Hepatocyte (in vitro differentiated cells): ENCODE results near the gene PPM1H.
"Not testable (repeated sequence)": the region's sequence is repeated elsewhere in the genome, so short reads cannot be mapped to it uniquely, and the experiment has no call there.

Source experiments
- CTCF ChIP-seq: fragments of 200-600 bp; sonication (generic); IDR thresholded peaks from 2 replicates; pipeline ENCODE4 v1.5.1; 2016; ENCODE audit warnings: antibody characterized with exemption, mild to moderate bottlenecking; ENCODE audit not compliant: poor library complexity
- EZH2 ChIP-seq: fragments of 200-600 bp; sonication (generic); IDR thresholded peaks from 2 replicates; pipeline ENCODE4 v1.6.1; 2016; ENCODE audit warnings: antibody characterized with exemption, mild to moderate bottlenecking, borderline replicate concordance
- EZH2phosphoT487 ChIP-seq: fragments of 200-600 bp; sonication (generic); IDR thresholded peaks from one replicate; pipeline ENCODE4 v1.6.1; 2018; ENCODE audit warnings: antibody characterized with exemption, mild to moderate bottlenecking, low read depth, moderate library complexity; ENCODE audit not compliant: unreplicated experiment, severe bottlenecking

DNA sequence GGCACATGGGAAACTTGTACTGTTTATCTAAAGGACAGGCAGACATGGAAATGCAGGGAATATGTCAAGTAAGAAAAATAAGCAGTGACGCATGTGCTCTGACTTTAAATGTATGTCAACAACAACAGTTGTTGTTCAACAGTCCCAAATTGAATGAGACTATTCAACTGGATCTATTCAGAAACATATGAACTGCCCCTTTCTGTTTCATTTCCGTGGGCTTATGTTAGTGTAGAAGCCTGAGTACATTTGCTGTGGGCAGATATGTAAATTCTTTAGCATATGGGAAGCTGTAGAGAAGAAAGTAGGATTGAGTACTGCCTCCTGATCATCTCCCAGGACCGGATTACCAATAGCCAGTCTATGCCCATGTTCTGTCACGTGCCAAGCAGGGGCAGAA is 7.4 kb upstream of the PPM1H start:
- TF ChIP-seq CTCF, EZH2, EZH2phosphoT487: not testable (repeated sequence)
